Mesendoderm (in vitro differentiated cells): ENCODE measurements around the gene RRP12.
A peak's percentile ranks its signal among the peaks of the same experiment; 100 is the strongest.

Experiments
- DNase-seq: peaks from one replicate; pipeline ENCODE4 v3.0.0; 2013
- H2AK5ac ChIP-seq: 2 replicates; pipeline ENCODE4 v1.6.1; 2013; ENCODE audit warnings: low read length, inconsistent platforms
- H2BK120ac ChIP-seq: 2 replicates; pipeline ENCODE4 v1.6.1; 2013; ENCODE audit warnings: low read depth, mild to moderate bottlenecking, low read length, moderate library complexity, mixed read lengths
- H2BK15ac ChIP-seq: replicated peaks from 2 replicates; pipeline ENCODE4 v1.6.1; 2013; ENCODE audit warnings: low read depth, mild to moderate bottlenecking, moderate library complexity
- H2BK5ac ChIP-seq: 2 replicates; pipeline ENCODE4 v1.6.1; 2013; ENCODE audit warnings: low read length, inconsistent platforms
- H3K18ac ChIP-seq: 2 replicates; pipeline ENCODE4 v1.6.1; 2013; ENCODE audit warnings: mild to moderate bottlenecking, low read length, mixed read lengths
- H3K23ac ChIP-seq: one replicate; pipeline ENCODE4 v1.6.1; 2013; ENCODE audit warnings: low read length
- H3K27ac ChIP-seq: 2 replicates; pipeline ENCODE4 v1.5.1; 2013; ENCODE audit warnings: low read depth, mild to moderate bottlenecking, inconsistent platforms, low read length, moderate library complexity
- H3K27me3 ChIP-seq: 2 replicates; pipeline ENCODE4 v1.6.1; 2013; ENCODE audit warnings: low read length, control low read depth, mild to moderate bottlenecking, inconsistent platforms; ENCODE audit not compliant: insufficient read depth, poor library complexity
- H3K36me3 ChIP-seq: 2 replicates; pipeline ENCODE4 v1.6.1; 2013; ENCODE audit warnings: low read length, inconsistent platforms; ENCODE audit not compliant: control insufficient read depth, insufficient read depth
- H3K4ac ChIP-seq: one replicate; pipeline ENCODE4 v1.6.1; 2013; ENCODE audit warnings: low read depth, mild to moderate bottlenecking, low read length, moderate library complexity
- H3K4me1 ChIP-seq: 2 replicates; pipeline ENCODE4 v1.6.1; 2013; ENCODE audit warnings: low read depth, low read length, inconsistent platforms; ENCODE audit not compliant: control insufficient read depth
- H3K4me2 ChIP-seq: 2 replicates; pipeline ENCODE4 v1.6.1; 2013; ENCODE audit warnings: low read length
- H3K4me3 ChIP-seq: 2 replicates; pipeline ENCODE4 v1.5.1; 2013; ENCODE audit warnings: mild to moderate bottlenecking, low read length
- H3K56ac ChIP-seq: one replicate; pipeline ENCODE4 v1.6.1; 2013; ENCODE audit warnings: low read length
- H3K79me1 ChIP-seq: 2 replicates; pipeline ENCODE4 v1.6.1; 2013; ENCODE audit warnings: low read length, inconsistent platforms
- H3K79me2 ChIP-seq: 2 replicates; pipeline ENCODE4 v1.6.1; 2013; ENCODE audit warnings: mild to moderate bottlenecking, low read length; ENCODE audit not compliant: control insufficient read depth, insufficient read depth
- H3K9ac ChIP-seq: 2 replicates; pipeline ENCODE4 v1.6.1; 2013; ENCODE audit warnings: low read length, inconsistent platforms
- H4K5ac ChIP-seq: one replicate; pipeline ENCODE4 v1.6.1; 2013; ENCODE audit warnings: low read length
- H4K8ac ChIP-seq: one replicate; pipeline ENCODE4 v1.6.1; 2013; ENCODE audit warnings: low read depth, mild to moderate bottlenecking, control low read depth, low read length, moderate library complexity
- WGBS: extraction: QIAGEN DNeasy Blood & Tissue Kit; methylation state at CpG from one replicate; pipeline ENCODE4 v1.1.7; 2013; ENCODE audit warnings: low lambda C conversion rate, missing lambda C conversion rate; ENCODE audit not compliant: insufficient coverage; ENCODE audit errors: extremely low coverage; 5-methylcytosine and 5-hydroxymethylcytosine counted together

Gene RRP12

DNA sequence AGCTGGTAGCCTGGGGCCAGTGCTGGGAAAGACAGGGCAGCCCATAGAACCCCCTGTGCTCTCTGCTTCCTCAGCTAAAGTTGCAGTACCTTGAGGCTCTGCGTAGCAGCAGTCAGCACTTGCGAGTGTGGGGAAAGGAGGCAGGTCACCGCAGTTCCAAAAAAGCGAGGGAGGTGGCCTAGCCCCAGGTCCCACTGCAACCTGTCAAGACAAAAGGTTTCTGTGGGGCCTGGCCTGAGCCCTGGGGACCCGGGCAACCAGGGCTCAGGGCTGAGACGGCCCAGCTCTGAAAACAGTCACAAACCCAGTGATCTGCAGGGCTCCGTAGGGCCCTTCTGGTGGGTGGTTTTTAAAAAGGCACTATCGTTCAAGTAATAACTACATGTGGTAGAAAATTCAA, 19.5 kb downstream of the RRP12 start:
- H2BK5ac ChIP-seq: no peak overlapping the region

DNA sequence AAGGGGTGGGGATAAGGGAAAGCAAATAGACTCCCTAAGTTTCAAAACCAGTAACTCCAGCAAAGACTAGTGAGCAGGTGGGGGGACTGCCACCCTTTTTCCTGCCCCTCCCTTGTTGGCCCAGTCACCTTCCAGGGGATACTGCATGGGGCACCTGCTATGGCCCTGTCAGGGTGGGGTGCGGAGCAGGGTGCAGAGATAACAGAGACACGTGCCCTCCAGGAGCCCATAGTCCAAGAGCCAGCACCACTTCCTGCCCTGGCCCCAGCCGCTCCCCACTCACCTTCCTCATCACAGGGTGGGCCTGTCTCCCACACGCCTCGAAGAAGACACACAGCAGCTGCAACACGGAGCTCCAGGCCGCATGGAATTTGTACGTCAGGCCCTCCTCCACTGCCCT, 20.6 kb downstream of the RRP12 start:
- H3K23ac ChIP-seq: no peak overlapping the region
- no peaks in the 10 kb centered on the region for H3K79me1 ChIP-seq
- no peak overlapping the region for H3K4ac ChIP-seq
- no peak overlapping the region for H3K27ac ChIP-seq
- H4K8ac ChIP-seq: no peak overlapping the region
- no peak overlapping the region for H3K4me3 ChIP-seq
- H2AK5ac ChIP-seq: no peak overlapping the region
- no peak overlapping the region for H3K56ac ChIP-seq
- H3K4me2 ChIP-seq: no peak overlapping the region
- no peak overlapping the region for H2BK120ac ChIP-seq
- no peak overlapping the region for H4K5ac ChIP-seq
- peaks cover 10% of the 10 kb centered on the region for H3K36me3 ChIP-seq
- no peaks in the 10 kb centered on the region for H3K27me3 ChIP-seq
- no peaks in the 10 kb centered on the region for H3K4me1 ChIP-seq
- DNase-seq: no peak
- WGBS: no CpG with 5 or more reads among the region's 8 CpGs
- no peak overlapping the region for H2BK5ac ChIP-seq
- no peak overlapping the region for H3K18ac ChIP-seq
- no peak overlapping the region for H2BK15ac ChIP-seq
- no peaks in the 10 kb centered on the region for H3K79me2 ChIP-seq
- H3K9ac ChIP-seq: no peak overlapping the region

More for the DNA sequence above, 19.5 kb downstream of the RRP12 start:
- no peak overlapping the region for H2AK5ac ChIP-seq
- no peaks in the 10 kb centered on the region for H3K79me1 ChIP-seq
- no peak overlapping the region for H3K4me2 ChIP-seq
- no peak overlapping the region for H2BK120ac ChIP-seq
- no peak overlapping the region for H3K27ac ChIP-seq
- H3K36me3 ChIP-seq: peaks cover 9% of the 10 kb centered on the region
- no peak overlapping the region for H3K18ac ChIP-seq
- no peak overlapping the region for H3K56ac ChIP-seq
- no peak overlapping the region for H4K5ac ChIP-seq
- no peak overlapping the region for H3K4ac ChIP-seq
- H3K79me2 ChIP-seq: no peaks in the 10 kb centered on the region
- H4K8ac ChIP-seq: no peak overlapping the region
- no CpG with 5 or more reads among the region's 8 CpGs for WGBS
- H2BK15ac ChIP-seq: no peak overlapping the region
- H3K27me3 ChIP-seq: no peaks in the 10 kb centered on the region
- no peaks in the 10 kb centered on the region for H3K4me1 ChIP-seq
- DNase-seq: no peak
- H3K4me3 ChIP-seq: no peak overlapping the region
- H3K23ac ChIP-seq: no peak overlapping the region
- no peak overlapping the region for H3K9ac ChIP-seq

DNA sequence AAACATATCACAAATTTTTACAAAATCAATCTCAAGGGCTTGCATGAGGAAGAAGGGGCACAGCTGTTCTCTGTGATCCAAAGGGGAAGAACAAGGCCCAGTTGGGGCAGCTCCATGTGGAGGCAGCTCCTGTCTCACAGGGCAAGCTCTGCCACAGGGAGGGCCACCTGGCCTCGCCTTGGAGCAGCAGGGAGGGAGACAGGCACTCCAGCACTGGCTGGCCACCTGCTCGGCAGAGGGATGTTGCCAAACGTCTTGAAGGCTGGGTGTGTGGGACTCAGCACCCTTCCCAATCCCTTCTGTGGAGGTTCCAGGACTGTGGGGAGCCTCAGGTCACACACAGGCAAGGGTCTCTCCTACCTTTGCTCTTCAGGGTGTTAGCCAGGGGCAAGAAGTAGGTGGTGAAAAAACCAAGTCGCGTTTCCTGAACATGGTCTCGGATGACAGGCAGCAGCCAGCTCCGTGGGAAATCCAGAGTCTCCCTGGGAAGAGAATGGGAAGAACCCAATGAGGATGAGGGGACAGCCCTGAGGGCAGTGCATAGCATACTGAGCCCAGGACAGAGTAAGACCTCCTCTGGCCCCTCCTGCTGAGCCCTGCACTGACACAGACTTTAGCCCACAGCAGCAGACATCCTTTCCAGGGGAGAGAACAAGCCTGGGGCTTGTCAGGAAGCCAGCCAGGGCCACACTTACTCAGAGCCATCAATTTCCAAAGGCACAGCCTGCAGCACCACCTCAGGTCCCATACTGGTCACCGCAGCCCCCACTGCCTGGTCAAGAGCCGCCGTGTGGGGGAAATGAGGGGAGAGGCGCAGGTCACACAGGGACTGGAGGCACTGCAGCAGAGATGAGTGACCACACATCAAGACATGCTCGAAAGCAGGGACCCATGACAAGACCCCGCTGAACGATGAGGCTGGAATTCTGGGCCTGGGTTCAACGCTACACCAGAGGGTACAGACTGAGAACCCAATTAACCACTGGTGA, 21.9 kb downstream of the RRP12 start:
- Histone ChIP-seq H3K36me3 (peaks cover 6% of the 10 kb centered on the region), H4K5ac (no peak overlapping the region), H3K79me2 (no peaks in the 10 kb centered on the region), H3K27me3 (no peaks in the 10 kb centered on the region), H3K56ac (no peak overlapping the region), H3K4me1 (no peaks in the 10 kb centered on the region), H2AK5ac (no peak overlapping the region), H3K79me1 (no peaks in the 10 kb centered on the region), H3K4me3 (no peak overlapping the region), H3K4me2 (no peak overlapping the region), H3K9ac (no peak overlapping the region), H3K27ac (no peak overlapping the region), H2BK15ac (no peak overlapping the region), H2BK120ac (no peak overlapping the region), H4K8ac (no peak overlapping the region), H2BK5ac (no peak overlapping the region), H3K23ac (no peak overlapping the region), H3K4ac (no peak overlapping the region), H3K18ac (no peak overlapping the region)
- peak; percentile 14 for DNase-seq
- no CpG with 5 or more reads among the region's 15 CpGs for WGBS

DNA sequence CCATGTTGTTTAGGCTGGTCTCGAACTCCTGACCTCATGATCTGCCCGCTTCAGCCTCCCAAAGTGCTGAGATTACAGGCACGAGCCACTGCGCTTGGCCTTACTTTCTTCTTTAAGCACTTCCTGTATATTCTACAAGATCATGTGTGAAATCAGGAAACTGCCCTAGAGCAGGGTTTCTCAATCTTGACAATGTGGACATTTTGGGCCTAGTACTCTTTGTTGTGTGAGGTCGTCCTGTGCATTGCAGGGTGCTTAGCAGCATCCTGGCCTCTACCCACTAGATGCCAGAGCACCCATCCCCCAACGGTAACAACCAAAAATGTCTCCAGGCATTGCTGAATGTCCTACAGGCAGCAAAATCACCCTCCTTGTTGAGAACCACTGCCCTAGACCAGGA, 24.7 kb downstream of the RRP12 start:
- Histone ChIP-seq H3K23ac (no peak overlapping the region), H2BK15ac (no peak overlapping the region), H3K4ac (no peak overlapping the region), H3K4me2 (no peak overlapping the region), H4K5ac (no peak overlapping the region), H3K36me3 (peaks cover 18% of the 10 kb centered on the region), H4K8ac (no peak overlapping the region), H3K18ac (no peak overlapping the region), H3K4me3 (no peak overlapping the region), H3K79me1 (no peaks in the 10 kb centered on the region), H2BK120ac (no peak overlapping the region), H3K27me3 (no peaks in the 10 kb centered on the region), H3K9ac (no peak overlapping the region), H2AK5ac (no peak overlapping the region), H3K27ac (no peak overlapping the region), H2BK5ac (no peak overlapping the region), H3K56ac (no peak overlapping the region), H3K4me1 (no peaks in the 10 kb centered on the region), H3K79me2 (no peaks in the 10 kb centered on the region)
- no CpG with 5 or more reads among the region's 6 CpGs for WGBS
- DNase-seq: no peak

- Histone ChIP-seq H3K79me1 (no peaks in the 10 kb centered on the region), H4K8ac (no peak overlapping the region), H2BK120ac (no peak overlapping the region), H3K23ac (no peak overlapping the region), H2AK5ac (no peak overlapping the region), H2BK5ac (no peak overlapping the region), H4K5ac (no peak overlapping the region), H3K9ac (no peak overlapping the region), H3K18ac (no peak overlapping the region), H3K79me2 (no peaks in the 10 kb centered on the region), H3K4me3 (no peak overlapping the region), H3K4me2 (no peak overlapping the region), H3K56ac (no peak overlapping the region), H3K36me3 (peaks cover 22% of the 10 kb centered on the region), H2BK15ac (no peak overlapping the region), H3K27me3 (no peaks in the 10 kb centered on the region), H3K4ac (no peak overlapping the region), H3K4me1 (no peaks in the 10 kb centered on the region), H3K27ac (no peak overlapping the region)
- WGBS: no CpG with 5 or more reads among the region's 10 CpGs
- no peak for DNase-seq
Observed at GRCh38 chr10:97373456-97373855, 27.7 kb downstream of the RRP12 start.
